ENCODE measurements around the gene HARS1. TPM values are rescaled to one million over a fixed set of nuclear protein-coding genes. Genes with fewer than 3 reads are reported as not detected.

The HARS1 gene
- total and polyA plus RNA-seq, 2 of the 13 experiments (the other 11 are each of a cell fraction or from before 2014, with no cell fraction given) = 36.9 to 66.2 TPM

GRCh38 chr5:140734354-140734753 is 43.2 kb upstream of the HARS1 start:
- whole genome bisulfite sequencing (ENCODE audit: low lambda C conversion rate) = 7% methylated on average over 7 of the region's 7 CpGs
- peak; percentile 84 for FAIRE-seq
- H3K27me3 ChIP-seq (ENCODE audit: control insufficient read depth in 1 of 2, insufficient read depth in 2 of 2, low read length in 2 of 2) = no peaks in the 10 kb centered on the region; a peak in 1 of 5 replicates
- no peak overlapping the region for H3K27ac ChIP-seq (ENCODE audit: extremely low read length, insufficient read depth, low read length)
- in situ Hi-C loops (cut with HindIII; ENCODE audit: extremely low pct_ligation_motif_present, low pct_unique_long_range_greater_than_20kb) = loop anchor here (10.0 kb wide), 1 partner anchor 370 kb away; the partner anchor contains the start of gene SLC4A9
- H3K9ac ChIP-seq (ENCODE audit: insufficient read depth, low read depth, low read length) = no peak overlapping the region
- BruUV-seq (replicated peaks) = no TSS peak
- no peak overlapping the region for H3K4me3 ChIP-seq (replicated peaks in 1 of 3; ENCODE audit: insufficient read depth in 1 of 3, low read depth in 2 of 3, low read length in 3 of 3)
- H3K79me2 ChIP-seq (ENCODE audit: insufficient read depth, low read length) = no peaks in the 10 kb centered on the region
- no peak overlapping the region for H2AFZ ChIP-seq (ENCODE audit: low read length)
- H3K9me3 ChIP-seq (ENCODE audit: low read length) = no peaks in the 10 kb centered on the region
- DNase-seq (ENCODE audit: low spot score) = peak; percentile 43
- no peaks in the 10 kb centered on the region for H3K36me3 ChIP-seq (replicated peaks in 1 of 2; ENCODE audit: control insufficient read depth in 1 of 2, insufficient read depth in 2 of 2, low read length in 2 of 2)
- TF ChIP-seq CTCF (CRISPR knock-in tag; IDR thresholded peaks at IDR 0.05) (peak; percentile 76), SIX1 (CRISPR knock-in tag; IDR thresholded peaks at IDR 0.05; ENCODE audit: borderline replicate concordance) (no peak), ZNF776 (CRISPR knock-in tag; IDR thresholded peaks at IDR 0.05) (no peak), RAD21 (CRISPR knock-in tag; IDR thresholded peaks at IDR 0.05) (peak; percentile 44; the same call in 1 of the 2 replicates), ONECUT2 (CRISPR knock-in tag; IDR thresholded peaks at IDR 0.05) (no peak), TARDBP (CRISPR knock-in tag; IDR thresholded peaks at IDR 0.05) (no peak), THYN1 (CRISPR knock-in tag; IDR thresholded peaks at IDR 0.05; ENCODE audit: borderline replicate concordance, low read depth) (no peak), STAG1 (CRISPR knock-in tag; IDR thresholded peaks at IDR 0.05) (peak; percentile 91), SMC3 (IDR thresholded peaks at IDR 0.05; ENCODE audit: low read length) (peak; percentile 65; the same call in 1 of the 2 replicates), HOXA5 (CRISPR knock-in tag; IDR thresholded peaks at IDR 0.05) (no peak), GLI4 (CRISPR knock-in tag; IDR thresholded peaks at IDR 0.05; ENCODE audit: borderline replicate concordance) (no peak)
- H4K20me1 ChIP-seq (ENCODE audit: insufficient read depth, low read length) = no peaks in the 10 kb centered on the region
- CTCF ChIA-PET (ENCODE audit: low intra/inter-chr PET ratio, low total read pairs) = interaction anchor here (0.8 kb wide), 1 partner anchor 361 kb away, joined by 4 read pairs; no protein-coding TSS in a partner anchor
- intact Hi-C loops (cut with micrococcal nuclease; ENCODE audit: unreplicated experiment) = loop anchor here (2.0 kb wide), 1 partner anchor 372 kb away; no protein-coding TSS in a partner anchor
- H3K4me1 ChIP-seq (ENCODE audit: insufficient read depth, low read length) = no peaks in the 10 kb centered on the region
- no peak overlapping the region for H3K4me2 ChIP-seq (ENCODE audit: low read depth, low read length)
- POLR2A ChIA-PET = no interaction called here
- peak; percentile 88 for ATAC-seq
